Measurements from ENCODE around the gene OR4L1. TPM values are rescaled to one million over a fixed set of nuclear protein-coding genes. Genes with fewer than 3 reads are reported as not detected.

Gene OR4L1
- not detected for total RNA-seq

- intact Hi-C loops (cut with DNase I) = no loop called here
- no peaks in the 10 kb centered on the region for H3K36me3 ChIP-seq
- no peak within 1 kb of the TSS for H3K4me3 ChIP-seq
- no peak within 1 kb of the TSS for H3K27ac ChIP-seq
- H3K27me3 ChIP-seq = no peaks in the 10 kb centered on the region
- H3K9me3 ChIP-seq = no peaks in the 10 kb centered on the region
- no peaks in the 10 kb centered on the region for H3K4me1 ChIP-seq
- TF ChIP-seq, protein P1, sequence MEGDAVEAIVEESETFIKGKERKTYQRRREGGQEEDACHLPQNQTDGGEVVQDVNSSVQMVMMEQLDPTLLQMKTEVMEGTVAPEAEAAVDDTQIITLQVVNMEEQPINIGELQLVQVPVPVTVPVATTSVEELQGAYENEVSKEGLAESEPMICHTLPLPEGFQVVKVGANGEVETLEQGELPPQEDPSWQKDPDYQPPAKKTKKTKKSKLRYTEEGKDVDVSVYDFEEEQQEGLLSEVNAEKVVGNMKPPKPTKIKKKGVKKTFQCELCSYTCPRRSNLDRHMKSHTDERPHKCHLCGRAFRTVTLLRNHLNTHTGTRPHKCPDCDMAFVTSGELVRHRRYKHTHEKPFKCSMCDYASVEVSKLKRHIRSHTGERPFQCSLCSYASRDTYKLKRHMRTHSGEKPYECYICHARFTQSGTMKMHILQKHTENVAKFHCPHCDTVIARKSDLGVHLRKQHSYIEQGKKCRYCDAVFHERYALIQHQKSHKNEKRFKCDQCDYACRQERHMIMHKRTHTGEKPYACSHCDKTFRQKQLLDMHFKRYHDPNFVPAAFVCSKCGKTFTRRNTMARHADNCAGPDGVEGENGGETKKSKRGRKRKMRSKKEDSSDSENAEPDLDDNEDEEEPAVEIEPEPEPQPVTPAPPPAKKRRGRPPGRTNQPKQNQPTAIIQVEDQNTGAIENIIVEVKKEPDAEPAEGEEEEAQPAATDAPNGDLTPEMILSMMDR (IDR thresholded peaks at IDR 0.05) = no peak
- no peak for DNase-seq (ENCODE audit: low spot score in 2 of 2)
Observed at GRCh38 chr14:20059745-20060144, at the start of gene OR4L1. TSS of gene OR4L1 (plus strand) at chr14:20060045. CDS start at chr14:20060045, 0 bp downstream.

DNA sequence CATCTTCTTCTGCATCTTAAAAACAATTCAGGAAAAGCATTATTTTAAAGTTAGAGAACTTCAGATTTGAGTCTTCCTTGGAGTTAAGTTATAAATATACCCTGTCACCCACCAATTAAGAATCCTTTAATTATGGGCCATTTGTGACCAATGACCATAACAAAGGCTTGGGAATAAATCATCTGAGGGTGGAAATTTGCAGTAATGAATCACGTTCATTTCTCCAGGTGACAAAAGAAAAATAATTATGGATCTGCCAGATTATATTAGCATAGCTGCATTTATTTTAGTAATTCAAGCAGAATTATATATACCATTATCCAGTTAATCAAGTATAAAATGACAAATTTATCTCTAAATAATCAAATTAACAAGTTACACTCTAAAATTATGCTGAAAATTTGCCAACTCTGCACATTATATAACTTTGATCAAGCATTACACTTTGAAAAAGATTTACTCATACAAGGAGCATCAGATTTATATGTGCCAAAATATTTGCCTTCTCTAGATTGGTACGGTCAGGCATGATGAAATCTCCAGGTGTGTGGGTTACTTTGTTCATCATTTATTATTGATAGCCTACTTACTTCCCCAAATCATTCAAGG lies 40.5 kb upstream of the OR4L1 start, which contains the start of gene OR4K14:
TSS of gene OR4K14 (minus strand) at position 51 of the 609 bp plus-strand sequence. CDS start 4,114 bp downstream, outside the sequence.
- Histone ChIP-seq H3K4me3 (no peak within 1 kb of the TSS), H3K36me3 (no peaks in the 10 kb centered on the region), H3K4me1 (no peaks in the 10 kb centered on the region), H3K27me3 (no peaks in the 10 kb centered on the region), H3K9me3 (no peaks in the 10 kb centered on the region), H3K27ac (no peak within 1 kb of the TSS)
- intact Hi-C loops (cut with DNase I) = no loop called here
- TF ChIP-seq, protein P1 (IDR thresholded peaks at IDR 0.05) = no peak
- DNase-seq (ENCODE audit: low spot score in 2 of 2) = no peak

DNA sequence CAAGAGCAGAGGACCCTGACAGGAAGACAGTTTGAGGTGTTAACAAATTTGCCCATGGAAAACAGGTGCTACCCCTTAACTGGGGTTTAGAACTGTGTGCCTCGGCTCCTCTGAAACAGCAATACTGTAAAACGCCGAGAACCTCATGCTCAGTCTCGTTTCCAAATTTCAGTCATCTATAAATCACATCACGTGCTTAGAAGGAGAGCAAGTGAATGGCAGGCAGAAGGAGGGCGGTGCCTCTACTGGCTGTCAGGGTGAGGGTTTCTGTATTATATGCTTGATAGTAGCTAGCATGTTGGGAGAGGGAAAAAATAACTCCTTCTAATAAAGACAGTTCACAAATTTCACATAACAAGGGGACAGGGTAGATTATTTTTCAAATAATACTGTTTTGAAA lies 28.8 kb upstream of the OR4L1 start:
- Histone ChIP-seq H3K27ac (no peak overlapping the region), H3K4me1 (no peaks in the 10 kb centered on the region), H3K27me3 (no peaks in the 10 kb centered on the region), H3K36me3 (no peaks in the 10 kb centered on the region), H3K9me3 (no peaks in the 10 kb centered on the region), H3K4me3 (no peak overlapping the region)
- TF ChIP-seq, protein P1 (IDR thresholded peaks at IDR 0.05) = no peak
- intact Hi-C loops (cut with DNase I) = no loop called here
- DNase-seq (ENCODE audit: low spot score in 2 of 2) = no peak

- intact Hi-C loops (cut with DNase I) = no loop called here
- Histone ChIP-seq H3K4me3 (no peak overlapping the region), H3K36me3 (no peaks in the 10 kb centered on the region), H3K9me3 (no peaks in the 10 kb centered on the region), H3K4me1 (no peaks in the 10 kb centered on the region), H3K27ac (no peak overlapping the region), H3K27me3 (no peaks in the 10 kb centered on the region)
- TF ChIP-seq, protein P1 (IDR thresholded peaks at IDR 0.05) = no peak
- no peak for DNase-seq (ENCODE audit: low spot score in 2 of 2)
Observed at GRCh38 chr14:20035449-20035848, 24.4 kb upstream of the OR4L1 start.

DNA sequence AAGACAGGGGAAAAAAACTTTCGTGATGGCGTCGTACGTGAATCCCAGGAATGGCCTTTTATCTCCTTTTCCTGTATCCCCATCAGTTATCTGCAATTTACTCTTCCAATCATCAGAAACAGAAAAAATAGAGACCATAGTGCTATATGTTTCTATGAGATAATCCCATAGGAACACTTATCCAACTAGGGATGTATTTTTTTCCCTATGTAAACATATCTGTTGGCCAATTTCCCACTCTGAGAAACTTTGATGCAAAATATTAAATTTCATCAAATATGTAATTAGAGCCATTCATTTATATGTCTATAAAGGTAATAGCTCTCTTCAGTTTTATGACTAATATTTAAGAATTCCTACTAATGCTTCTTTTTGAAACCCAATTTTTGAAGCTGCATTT lies 23.9 kb upstream of the OR4L1 start, which contains the start of gene OR4K13:
TSS of gene OR4K13 (minus strand) at position 101 of the 400 bp plus-strand sequence. CDS start 1,280 bp downstream, outside the sequence.
- no peak for DNase-seq (ENCODE audit: low spot score in 2 of 2)
- intact Hi-C loops (cut with DNase I) = no loop called here
- no peaks in the 10 kb centered on the region for H3K27me3 ChIP-seq
- no peaks in the 10 kb centered on the region for H3K4me1 ChIP-seq
- TF ChIP-seq, protein P1 (IDR thresholded peaks at IDR 0.05) = no peak
- H3K36me3 ChIP-seq = no peaks in the 10 kb centered on the region
- H3K27ac ChIP-seq = no peak within 1 kb of the TSS
- H3K9me3 ChIP-seq = no peaks in the 10 kb centered on the region
- H3K4me3 ChIP-seq = no peak within 1 kb of the TSS

Measured in ascending aorta (tissue), 2 donors.